GM12874 (cell line): ENCODE results near the gene SEMA3C.

Experiments
- CTCF ChIP-seq: IDR thresholded peaks from 2 replicates; pipeline ENCODE4 v1.5.1; 2011; ENCODE audit warnings: low read depth, mild to moderate bottlenecking, control low read depth, low read length, moderate library complexity; ENCODE audit not compliant: insufficient read depth

SEMA3C gene

GRCh38 chr7:80766724-80767123 lies 152.1 kb downstream of the SEMA3C start:
- TF ChIP-seq CTCF, result no peak

- TF ChIP-seq CTCF, result no peak
Observed at GRCh38 chr7:80764132-80764531, 154.7 kb downstream of the SEMA3C start.

- TF ChIP-seq CTCF, result no peak
Observed at GRCh38 chr7:80763704-80764103, 155.1 kb downstream of the SEMA3C start.

GRCh38 chr7:80763289-80763688 lies 155.6 kb downstream of the SEMA3C start:
- no peak for TF ChIP-seq CTCF

- no peak for TF ChIP-seq CTCF
Observed at GRCh38 chr7:80760292-80760691, 158.6 kb downstream of the SEMA3C start.

- no peak for TF ChIP-seq CTCF
Observed at GRCh38 chr7:80752954-80753690, 165.7 kb downstream of the SEMA3C start.

GRCh38 chr7:80749270-80749669 lies 169.6 kb downstream of the SEMA3C start:
- TF ChIP-seq CTCF, result no peak
